HL-60 (cell line): ENCODE measurements around the gene UCN3.

Experiments used
- DNase-seq, 2 experiments: peaks; one replicate each; pipeline ENCODE4 v3.0.0-alpha.2; 2010 to 2020; ENCODE audit warnings: low read depth in 1 of 2, low spot score in 1 of 2
- H3K27ac ChIP-seq: fragments of 250-450 bp; sonication (Bioruptor Pico); replicated peaks from 2 replicates; pipeline ENCODE4 v1.5.1; 2020; ENCODE audit warnings: mild to moderate bottlenecking, moderate library complexity
- H3K27me3 ChIP-seq: fragments of 250-450 bp; sonication (Bioruptor Pico); 2 replicates; pipeline ENCODE4 v1.5.1; 2021; ENCODE audit warnings: mild to moderate bottlenecking, moderate library complexity; ENCODE audit not compliant: insufficient read depth, poor library complexity, severe bottlenecking
- H3K4me3 ChIP-seq: replicated peaks from 2 replicates; pipeline ENCODE4 v1.5.1; 2011; ENCODE audit warnings: mild to moderate bottlenecking, control low read depth, low read length; ENCODE audit not compliant: insufficient read depth
- GABPA ChIP-seq: IDR thresholded peaks from 2 replicates; pipeline ENCODE4 v1.6.1; 2012; ENCODE audit warnings: low read depth
- POLR2AphosphoS5 ChIP-seq: IDR thresholded peaks from 2 replicates; pipeline ENCODE4 v1.6.1; 2012; ENCODE audit warnings: low read depth
- SPI1 ChIP-seq: IDR thresholded peaks from 2 replicates; pipeline ENCODE4 v1.6.1; 2012; ENCODE audit warnings: low read depth, mild to moderate bottlenecking, borderline replicate concordance
- TF ChIP-seq, protein P1 (sequence below): IDR thresholded peaks from one replicate; pipeline ENCODE4 v1.5.1; 2011; ENCODE audit warnings: low read length, control low read depth, inconsistent platforms; ENCODE audit not compliant: insufficient read depth
- TF ChIP-seq, protein P2 (sequence below): IDR thresholded peaks from 2 replicates; pipeline ENCODE4 v1.6.1; 2012; ENCODE audit warnings: low read depth; ENCODE audit not compliant: insufficient replicate concordance

Gene UCN3

DNA sequence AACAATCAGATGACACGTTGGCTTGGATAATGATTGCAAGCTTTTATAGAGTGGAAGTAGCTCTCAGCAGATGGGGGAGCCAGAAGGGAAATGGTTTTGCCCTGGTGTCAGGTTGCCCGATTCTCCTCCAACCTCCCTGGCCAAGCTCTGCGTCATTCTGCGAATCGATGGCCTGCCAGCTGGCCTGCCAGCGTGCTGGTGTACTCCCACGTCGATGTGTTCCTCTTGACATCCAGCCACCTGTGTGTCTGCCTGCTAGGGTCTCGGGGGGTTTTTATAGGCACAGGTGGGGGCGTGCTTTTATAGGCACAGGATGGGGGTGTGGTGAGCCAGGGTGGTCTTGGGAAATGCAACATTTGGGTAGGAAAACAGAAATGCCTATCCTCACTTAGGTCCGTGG, 52.2 kb downstream of the UCN3 start:
- no peak overlapping the region for H3K4me3 ChIP-seq
- TF ChIP-seq SPI1 = no peak
- TF ChIP-seq POLR2AphosphoS5 = no peak
- no peak for TF ChIP-seq GABPA
- no peaks in the 10 kb centered on the region for H3K27me3 ChIP-seq
- DNase-seq = no peak
- H3K27ac ChIP-seq = no peak overlapping the region

DNA sequence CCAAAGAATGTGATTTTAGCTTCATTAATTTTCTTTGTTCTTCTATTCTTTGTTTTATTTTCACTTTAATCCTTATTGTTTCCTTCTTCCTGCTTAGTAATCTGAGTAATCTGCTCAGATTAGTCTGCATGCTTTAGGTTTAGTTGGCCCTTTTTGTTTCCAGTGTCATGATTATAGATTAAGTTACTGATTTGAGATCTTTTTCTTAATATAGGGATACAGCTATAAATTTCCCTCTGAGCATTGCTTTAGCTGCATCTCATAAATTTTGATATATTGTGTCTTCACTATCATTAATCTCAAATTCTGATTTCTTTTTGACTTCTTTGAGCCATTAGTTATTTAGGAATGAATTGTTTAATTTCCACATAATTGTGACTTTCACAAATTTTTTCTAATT, 53.8 kb downstream of the UCN3 start:
- no peak overlapping the region for H3K4me3 ChIP-seq
- H3K27me3 ChIP-seq = no peaks in the 10 kb centered on the region
- TF ChIP-seq POLR2AphosphoS5 = no peak
- TF ChIP-seq, protein P1, sequence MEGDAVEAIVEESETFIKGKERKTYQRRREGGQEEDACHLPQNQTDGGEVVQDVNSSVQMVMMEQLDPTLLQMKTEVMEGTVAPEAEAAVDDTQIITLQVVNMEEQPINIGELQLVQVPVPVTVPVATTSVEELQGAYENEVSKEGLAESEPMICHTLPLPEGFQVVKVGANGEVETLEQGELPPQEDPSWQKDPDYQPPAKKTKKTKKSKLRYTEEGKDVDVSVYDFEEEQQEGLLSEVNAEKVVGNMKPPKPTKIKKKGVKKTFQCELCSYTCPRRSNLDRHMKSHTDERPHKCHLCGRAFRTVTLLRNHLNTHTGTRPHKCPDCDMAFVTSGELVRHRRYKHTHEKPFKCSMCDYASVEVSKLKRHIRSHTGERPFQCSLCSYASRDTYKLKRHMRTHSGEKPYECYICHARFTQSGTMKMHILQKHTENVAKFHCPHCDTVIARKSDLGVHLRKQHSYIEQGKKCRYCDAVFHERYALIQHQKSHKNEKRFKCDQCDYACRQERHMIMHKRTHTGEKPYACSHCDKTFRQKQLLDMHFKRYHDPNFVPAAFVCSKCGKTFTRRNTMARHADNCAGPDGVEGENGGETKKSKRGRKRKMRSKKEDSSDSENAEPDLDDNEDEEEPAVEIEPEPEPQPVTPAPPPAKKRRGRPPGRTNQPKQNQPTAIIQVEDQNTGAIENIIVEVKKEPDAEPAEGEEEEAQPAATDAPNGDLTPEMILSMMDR = no peak
- TF ChIP-seq, protein P2, sequence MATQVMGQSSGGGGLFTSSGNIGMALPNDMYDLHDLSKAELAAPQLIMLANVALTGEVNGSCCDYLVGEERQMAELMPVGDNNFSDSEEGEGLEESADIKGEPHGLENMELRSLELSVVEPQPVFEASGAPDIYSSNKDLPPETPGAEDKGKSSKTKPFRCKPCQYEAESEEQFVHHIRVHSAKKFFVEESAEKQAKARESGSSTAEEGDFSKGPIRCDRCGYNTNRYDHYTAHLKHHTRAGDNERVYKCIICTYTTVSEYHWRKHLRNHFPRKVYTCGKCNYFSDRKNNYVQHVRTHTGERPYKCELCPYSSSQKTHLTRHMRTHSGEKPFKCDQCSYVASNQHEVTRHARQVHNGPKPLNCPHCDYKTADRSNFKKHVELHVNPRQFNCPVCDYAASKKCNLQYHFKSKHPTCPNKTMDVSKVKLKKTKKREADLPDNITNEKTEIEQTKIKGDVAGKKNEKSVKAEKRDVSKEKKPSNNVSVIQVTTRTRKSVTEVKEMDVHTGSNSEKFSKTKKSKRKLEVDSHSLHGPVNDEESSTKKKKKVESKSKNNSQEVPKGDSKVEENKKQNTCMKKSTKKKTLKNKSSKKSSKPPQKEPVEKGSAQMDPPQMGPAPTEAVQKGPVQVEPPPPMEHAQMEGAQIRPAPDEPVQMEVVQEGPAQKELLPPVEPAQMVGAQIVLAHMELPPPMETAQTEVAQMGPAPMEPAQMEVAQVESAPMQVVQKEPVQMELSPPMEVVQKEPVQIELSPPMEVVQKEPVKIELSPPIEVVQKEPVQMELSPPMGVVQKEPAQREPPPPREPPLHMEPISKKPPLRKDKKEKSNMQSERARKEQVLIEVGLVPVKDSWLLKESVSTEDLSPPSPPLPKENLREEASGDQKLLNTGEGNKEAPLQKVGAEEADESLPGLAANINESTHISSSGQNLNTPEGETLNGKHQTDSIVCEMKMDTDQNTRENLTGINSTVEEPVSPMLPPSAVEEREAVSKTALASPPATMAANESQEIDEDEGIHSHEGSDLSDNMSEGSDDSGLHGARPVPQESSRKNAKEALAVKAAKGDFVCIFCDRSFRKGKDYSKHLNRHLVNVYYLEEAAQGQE = no peak
- no peak for TF ChIP-seq SPI1
- TF ChIP-seq GABPA = no peak
- no peak for DNase-seq
- no peak overlapping the region for H3K27ac ChIP-seq

DNA sequence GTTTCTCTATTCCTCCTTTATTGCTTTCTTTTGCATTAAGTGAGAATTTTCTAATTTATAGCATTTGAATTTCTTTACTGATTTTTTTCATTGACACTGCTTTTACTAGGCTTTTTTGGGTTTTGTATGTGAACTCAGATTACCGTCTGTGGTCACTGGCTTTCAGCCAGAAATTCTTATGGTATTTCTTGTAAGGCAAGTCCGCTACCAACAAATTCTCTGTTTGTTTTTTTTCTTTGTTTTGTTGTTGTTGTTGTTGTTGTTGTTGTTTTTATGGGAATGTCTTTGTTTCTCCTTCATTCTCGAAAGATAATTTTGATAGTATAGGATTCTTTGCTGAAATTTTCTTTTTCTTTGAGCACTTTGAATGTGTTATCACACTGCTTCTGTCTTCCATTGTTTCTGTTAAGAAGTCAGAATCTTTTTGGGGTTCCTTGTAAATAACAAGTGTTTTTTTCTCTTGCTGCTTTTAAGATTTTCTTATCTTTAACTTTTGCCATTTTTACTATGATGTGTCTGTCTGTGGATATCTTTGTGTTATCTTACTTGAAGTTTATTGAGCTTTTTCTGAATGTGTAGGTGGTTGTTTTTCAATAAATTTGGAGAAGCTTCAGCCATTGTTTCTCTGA, 54.8 kb downstream of the UCN3 start:
- DNase-seq = no peak
- TF ChIP-seq POLR2AphosphoS5 = no peak
- no peak for TF ChIP-seq SPI1
- TF ChIP-seq GABPA = no peak
- TF ChIP-seq, protein P1 = no peak
- TF ChIP-seq, protein P2 = no peak

DNA sequence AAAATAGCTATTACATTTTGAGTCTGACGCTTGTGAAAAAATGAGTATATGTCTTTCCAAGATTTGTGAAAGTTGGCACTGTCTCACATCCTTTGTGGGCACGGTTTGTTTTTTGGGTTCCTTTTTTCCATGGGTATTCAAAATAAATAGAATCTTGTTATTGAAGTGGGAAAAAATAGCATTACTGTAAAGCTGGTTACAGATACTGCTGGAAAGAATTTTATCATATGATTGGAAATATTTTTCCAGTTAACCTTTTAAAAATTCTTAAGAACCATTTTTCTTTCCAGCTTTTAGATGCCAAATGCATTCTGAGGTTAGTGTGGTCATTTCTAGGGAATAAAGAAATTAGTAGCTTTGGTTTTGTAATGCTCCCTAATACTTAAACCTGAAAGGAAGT, 59.0 kb downstream of the UCN3 start:
- Histone ChIP-seq H3K27me3 (no peaks in the 10 kb centered on the region), H3K4me3 (no peak overlapping the region), H3K27ac (no peak overlapping the region)
- TF ChIP-seq, protein P1 = no peak
- TF ChIP-seq SPI1 (no peak), GABPA (no peak), POLR2AphosphoS5 (no peak)
- TF ChIP-seq, protein P2 = no peak
- no peak for DNase-seq

More for the DNA sequence above, 54.8 kb downstream of the UCN3 start:
- Histone ChIP-seq H3K27ac (no peak overlapping the region), H3K27me3 (no peaks in the 10 kb centered on the region), H3K4me3 (no peak overlapping the region)
